ENCODE data around the gene GDI2.

The GDI2 gene

DNA sequence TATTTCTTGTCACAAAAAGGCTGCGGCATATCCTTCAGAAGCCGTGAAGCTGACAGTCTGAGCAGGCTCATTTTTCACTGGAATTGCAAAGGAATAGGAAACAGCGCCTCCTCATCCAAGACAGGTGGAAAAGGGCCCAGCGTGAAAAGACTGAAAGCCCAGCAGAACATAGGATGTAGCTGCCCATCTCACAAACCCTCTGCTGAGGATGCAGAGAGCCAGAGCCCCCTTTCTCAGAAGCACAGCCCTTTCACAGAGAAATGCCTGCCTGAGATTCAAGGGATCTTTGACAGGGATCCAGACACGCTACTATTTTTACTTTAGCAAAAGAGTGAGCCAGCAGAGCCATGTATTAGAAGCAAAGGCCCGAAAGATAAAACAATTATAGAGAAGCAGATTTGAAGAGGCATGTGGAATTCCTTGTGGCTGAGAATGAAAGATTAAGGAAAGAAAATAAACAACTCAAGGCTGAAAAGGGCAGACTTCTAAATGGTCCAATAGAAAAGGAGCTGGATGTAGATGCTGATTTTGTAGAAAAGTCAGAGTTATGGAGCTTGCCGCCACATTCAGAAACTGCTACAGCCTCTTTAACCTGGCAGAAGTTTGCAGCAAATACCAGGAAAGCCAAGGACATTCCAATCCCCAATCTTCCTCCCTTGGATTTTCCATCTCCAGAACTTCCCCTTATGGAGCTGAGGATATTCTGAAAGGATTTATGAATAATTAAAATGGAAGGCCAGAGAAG lies 36.9 kb downstream of the GDI2 start:
- H3K4me3 ChIP-seq (ENCODE audit: low read length), result no peak overlapping the region
- peaks cover 58% of the 10 kb centered on the region for H4K20me1 ChIP-seq (ENCODE audit: insufficient read depth, low read length)
- no peak overlapping the region for H2AFZ ChIP-seq (ENCODE audit: low read depth, low read length)
- H3K36me3 ChIP-seq (replicated peaks; ENCODE audit: low read depth, low read length), result peaks cover 36% of the 10 kb centered on the region
- H3K9ac ChIP-seq (ENCODE audit: low read length), result no peak overlapping the region
- no peak for TF ChIP-seq CTCF (IDR thresholded peaks at IDR 0.05; ENCODE audit: low read depth, low read length)
- TF ChIP-seq EZH2phosphoT487 (IDR thresholded peaks at IDR 0.05; ENCODE audit: low read depth), result no peak
- no peaks in the 10 kb centered on the region for H3K27me3 ChIP-seq (ENCODE audit: low read depth, low read length)
- H3K4me2 ChIP-seq (ENCODE audit: low read length), result no peak overlapping the region
- H3K9me3 ChIP-seq (ENCODE audit: insufficient read depth, low read length), result no peaks in the 10 kb centered on the region
- H3K79me2 ChIP-seq (ENCODE audit: low read length), result peaks cover 94% of the 10 kb centered on the region
- H3K27ac ChIP-seq (ENCODE audit: low read length), result no peak overlapping the region
- no peaks in the 10 kb centered on the region for H3K4me1 ChIP-seq (ENCODE audit: low read length)

DNA sequence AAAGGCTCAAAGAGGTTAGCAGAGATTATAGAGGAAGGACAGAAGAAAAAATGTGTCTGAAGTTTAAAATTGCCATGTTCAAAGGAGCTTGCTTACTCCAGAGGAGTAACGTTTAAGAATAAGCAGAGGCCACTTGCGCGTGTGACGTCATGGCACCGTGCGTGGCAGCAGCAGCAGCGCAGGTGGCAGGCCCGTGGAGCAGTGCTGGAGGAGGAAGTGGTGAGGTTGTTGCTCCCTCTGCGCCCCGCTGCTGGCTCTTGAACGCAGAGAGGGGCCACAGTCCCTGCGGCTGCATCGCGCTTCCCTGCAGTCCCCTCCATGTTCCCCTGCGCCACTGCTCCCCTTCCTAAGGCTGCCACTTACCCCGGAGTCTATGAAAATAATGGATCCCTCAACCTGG lies 37.5 kb downstream of the GDI2 start:
- H3K27me3 ChIP-seq (ENCODE audit: low read depth, low read length), result no peaks in the 10 kb centered on the region
- H3K36me3 ChIP-seq (replicated peaks; ENCODE audit: low read depth, low read length), result peaks cover 36% of the 10 kb centered on the region

DNA sequence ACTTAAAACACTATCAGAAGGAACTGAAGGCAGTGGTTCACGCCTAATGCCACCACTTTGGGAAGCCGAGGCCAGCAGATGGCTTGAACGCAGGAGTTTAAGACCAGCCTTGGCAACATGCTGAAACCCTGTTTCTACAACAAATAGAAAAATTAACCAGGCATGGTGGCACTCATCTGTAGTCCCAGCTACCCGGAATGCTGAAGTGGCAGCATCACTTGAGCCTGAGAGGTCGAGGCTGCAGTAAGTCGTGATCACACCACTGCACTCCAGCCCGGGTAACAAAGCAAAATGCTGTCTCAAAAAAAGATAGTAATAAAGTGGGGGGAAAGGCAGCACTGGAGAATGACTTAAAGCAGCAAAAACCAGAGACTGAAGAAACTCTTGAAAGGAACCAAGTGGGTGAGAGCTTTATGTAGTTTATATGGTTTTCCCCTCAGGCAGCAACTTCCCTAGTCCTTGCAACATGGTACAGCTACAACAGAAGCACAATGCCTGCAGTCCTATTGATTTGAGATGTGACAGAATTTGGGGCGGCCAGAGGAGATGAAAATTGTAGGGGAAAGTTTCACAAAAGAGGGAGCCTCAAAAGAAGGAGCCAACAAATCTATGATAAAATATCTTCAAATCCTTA lies 38.1 kb downstream of the GDI2 start:
- peaks cover 84% of the 10 kb centered on the region for H3K79me2 ChIP-seq (ENCODE audit: low read length)
- H3K27ac ChIP-seq (ENCODE audit: low read length), result no peak overlapping the region
- H3K27me3 ChIP-seq (ENCODE audit: low read depth, low read length), result no peaks in the 10 kb centered on the region
- H3K36me3 ChIP-seq (replicated peaks; ENCODE audit: low read depth, low read length), result peaks cover 34% of the 10 kb centered on the region
- no peaks in the 10 kb centered on the region for H3K9me3 ChIP-seq (ENCODE audit: insufficient read depth, low read length)
- no peak overlapping the region for H3K4me2 ChIP-seq (ENCODE audit: low read length)
- H4K20me1 ChIP-seq (ENCODE audit: insufficient read depth, low read length), result peaks cover 52% of the 10 kb centered on the region
- TF ChIP-seq EZH2phosphoT487 (IDR thresholded peaks at IDR 0.05; ENCODE audit: low read depth), result no peak
- TF ChIP-seq CTCF (IDR thresholded peaks at IDR 0.05; ENCODE audit: low read depth, low read length), result no peak
- no peak overlapping the region for H3K4me3 ChIP-seq (ENCODE audit: low read length)
- no peaks in the 10 kb centered on the region for H3K4me1 ChIP-seq (ENCODE audit: low read length)
- H2AFZ ChIP-seq (ENCODE audit: low read depth, low read length), result no peak overlapping the region
- H3K9ac ChIP-seq (ENCODE audit: low read length), result no peak overlapping the region

More for the DNA sequence above, 37.5 kb downstream of the GDI2 start:
- no peaks in the 10 kb centered on the region for H3K4me1 ChIP-seq (ENCODE audit: low read length)
- no peak overlapping the region for H3K9ac ChIP-seq (ENCODE audit: low read length)
- no peak overlapping the region for H2AFZ ChIP-seq (ENCODE audit: low read depth, low read length)
- H3K4me3 ChIP-seq (ENCODE audit: low read length), result no peak overlapping the region
- no peak overlapping the region for H3K4me2 ChIP-seq (ENCODE audit: low read length)
- H4K20me1 ChIP-seq (ENCODE audit: insufficient read depth, low read length), result peaks cover 55% of the 10 kb centered on the region
- no peaks in the 10 kb centered on the region for H3K9me3 ChIP-seq (ENCODE audit: insufficient read depth, low read length)
- H3K79me2 ChIP-seq (ENCODE audit: low read length), result peaks cover 90% of the 10 kb centered on the region
- no peak overlapping the region for H3K27ac ChIP-seq (ENCODE audit: low read length)
- TF ChIP-seq CTCF (IDR thresholded peaks at IDR 0.05; ENCODE audit: low read depth, low read length) (no peak), EZH2phosphoT487 (IDR thresholded peaks at IDR 0.05; ENCODE audit: low read depth) (no peak)

- Histone ChIP-seq H3K27ac (ENCODE audit: low read length) (no peak overlapping the region), H3K36me3 (replicated peaks; ENCODE audit: low read depth, low read length) (peaks cover 65% of the 10 kb centered on the region)
- TF ChIP-seq CTCF (IDR thresholded peaks at IDR 0.05; ENCODE audit: low read depth, low read length) (no peak), EZH2phosphoT487 (IDR thresholded peaks at IDR 0.05; ENCODE audit: low read depth) (no peak)
These were observed 47.0 kb downstream of the GDI2 start for GRCh38 chr10:5766189-5766588.

More at GRCh38 chr10:5766189-5766588, 47.0 kb downstream of the GDI2 start:
- H3K79me2 ChIP-seq (ENCODE audit: low read length), result peaks cover 24% of the 10 kb centered on the region
- H3K9me3 ChIP-seq (ENCODE audit: insufficient read depth, low read length), result no peaks in the 10 kb centered on the region
- no peaks in the 10 kb centered on the region for H3K27me3 ChIP-seq (ENCODE audit: low read depth, low read length)
- H4K20me1 ChIP-seq (ENCODE audit: insufficient read depth, low read length), result 0 out of 2 replicates have a peak, but pooled peaks cover 4% of the 10 kb centered on the region
- H2AFZ ChIP-seq (ENCODE audit: low read depth, low read length), result no peak overlapping the region
- no peak overlapping the region for H3K9ac ChIP-seq (ENCODE audit: low read length)
- no peak overlapping the region for H3K4me3 ChIP-seq (ENCODE audit: low read length)
- no peak overlapping the region for H3K4me2 ChIP-seq (ENCODE audit: low read length)
- no peaks in the 10 kb centered on the region for H3K4me1 ChIP-seq (ENCODE audit: low read length)
